Activated CD8-positive, alpha-beta memory T cell treated with anti-CD3 and anti-CD28 coated beads for 36 hours (primary cell): Measurements from ENCODE around the gene PPP4R2. TPM values are rescaled to one million over a fixed set of nuclear protein-coding genes. Genes with fewer than 3 reads are reported as not detected.

Source experiments
- CTCF ChIA-PET: fragments of 350-600 bp; sonication (Branson Sonifier 250); formaldehyde crosslinking; loops from one replicate; lab custom pipeline; 2021; ENCODE audit warnings: antibody characterized with exemption; lab: Charles Lee
- POLR2A ChIA-PET: fragments of 350-600 bp; sonication (Branson Sonifier 250); formaldehyde crosslinking; loops from one replicate; lab custom pipeline; 2021; ENCODE audit warnings: antibody characterized with exemption; lab: Charles Lee
- total RNA-seq, 2 experiments: library from RNA; stranded (reverse); gene quantifications; one replicate each; pipeline ENCODE4 v1.2.3, GENCODE V29; 2021

The PPP4R2 gene, protein sequence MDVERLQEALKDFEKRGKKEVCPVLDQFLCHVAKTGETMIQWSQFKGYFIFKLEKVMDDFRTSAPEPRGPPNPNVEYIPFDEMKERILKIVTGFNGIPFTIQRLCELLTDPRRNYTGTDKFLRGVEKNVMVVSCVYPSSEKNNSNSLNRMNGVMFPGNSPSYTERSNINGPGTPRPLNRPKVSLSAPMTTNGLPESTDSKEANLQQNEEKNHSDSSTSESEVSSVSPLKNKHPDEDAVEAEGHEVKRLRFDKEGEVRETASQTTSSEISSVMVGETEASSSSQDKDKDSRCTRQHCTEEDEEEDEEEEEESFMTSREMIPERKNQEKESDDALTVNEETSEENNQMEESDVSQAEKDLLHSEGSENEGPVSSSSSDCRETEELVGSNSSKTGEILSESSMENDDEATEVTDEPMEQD
- total RNA-seq, result 100 to 1,000 TPM; 118 to 121 TPM

DNA sequence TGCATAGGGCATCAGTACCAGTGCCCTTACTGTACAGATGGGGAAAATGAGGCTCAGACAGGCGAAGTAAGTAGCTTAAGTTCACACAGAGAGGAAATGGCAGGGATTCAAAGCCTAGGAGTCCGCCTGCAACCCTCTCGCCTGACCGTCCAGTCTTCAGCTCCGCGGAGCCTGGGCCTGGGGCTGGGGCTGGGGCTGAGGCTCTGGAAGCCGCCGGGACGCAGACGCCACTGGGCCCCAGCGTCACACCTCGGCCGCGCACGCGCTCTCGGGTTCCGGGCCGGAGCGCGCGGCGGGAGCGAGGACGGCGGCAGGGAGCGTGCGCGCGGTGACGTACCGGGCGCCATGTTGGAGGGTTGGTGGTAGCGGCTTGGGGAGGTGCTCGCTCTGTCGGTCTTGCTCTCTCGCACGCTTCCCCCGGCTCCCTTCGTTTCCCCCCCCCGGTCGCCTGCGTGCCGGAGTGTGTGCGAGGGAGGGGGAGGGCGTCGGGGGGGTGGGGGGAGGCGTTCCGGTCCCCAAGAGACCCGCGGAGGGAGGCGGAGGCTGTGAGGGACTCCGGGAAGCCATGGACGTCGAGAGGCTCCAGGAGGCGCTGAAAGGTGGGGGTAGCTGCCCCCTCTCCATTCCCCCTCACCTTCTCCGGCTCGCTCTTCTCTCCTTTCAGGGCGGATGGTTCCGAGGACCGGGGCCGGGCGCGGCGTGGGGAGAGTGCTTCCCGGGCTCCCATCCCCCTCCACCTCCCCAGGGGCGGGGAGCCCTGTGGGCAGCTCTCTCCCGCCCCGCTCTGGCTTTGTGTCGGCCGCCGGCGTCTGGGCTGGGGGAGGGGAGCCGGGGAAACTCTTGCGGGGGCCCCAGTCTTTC lies at the start of gene PPP4R2:
Gene PPP4R2, plus strand, starts transcription at position 339 of the 861 bp plus-strand sequence. Its CDS starts 227 bp downstream, at position 566.
- POLR2A ChIA-PET, result interaction anchor here (0.6 to 1.0 kb wide), 3 partner anchors 28 to 689 kb away, joined by 3 to 7 read pairs (median 4); no protein-coding TSS in a partner anchor
- CTCF ChIA-PET, result interaction anchor here (0.6 to 1.8 kb wide), 4 partner anchors 9 to 997 kb away, joined by 3 to 4 read pairs (median 3); no protein-coding TSS in a partner anchor

DNA sequence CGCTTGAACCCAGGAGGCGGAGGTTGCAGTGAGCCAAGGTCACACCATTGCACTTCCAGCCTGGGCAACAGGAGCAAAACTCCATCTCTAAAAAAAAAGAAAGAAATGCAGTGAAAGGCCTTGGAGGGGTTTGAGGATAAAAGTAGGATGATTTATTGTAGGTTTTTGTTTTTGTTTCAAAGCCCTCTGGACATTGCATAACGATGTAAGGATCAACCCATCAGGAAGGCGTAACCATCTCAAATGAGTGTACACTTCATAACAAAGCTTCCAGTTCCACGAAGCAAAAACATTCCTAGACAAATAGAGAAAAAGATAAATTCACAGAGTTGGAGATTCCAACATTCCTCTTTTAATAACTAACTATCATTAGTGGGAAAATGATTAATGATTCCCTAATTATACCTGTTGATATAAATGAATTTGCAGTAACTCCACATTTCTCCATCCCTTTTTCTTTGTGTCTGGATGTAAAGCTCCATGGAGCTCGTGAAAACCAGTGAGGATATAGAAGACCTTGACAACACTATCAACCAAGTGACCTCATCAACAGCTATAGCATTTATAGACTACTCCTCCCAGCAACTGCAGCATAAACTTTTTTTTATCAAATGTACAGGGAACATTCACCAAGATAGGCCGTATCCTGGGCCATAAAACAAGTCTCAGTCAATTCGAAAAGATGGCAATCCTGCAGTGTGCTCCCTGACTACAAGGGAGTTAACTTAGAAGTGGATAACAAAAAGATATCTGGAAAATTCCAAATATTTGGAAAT lies 48.7 kb upstream of the PPP4R2 start:
- ChIA-PET CTCF (no interaction called here), POLR2A (no interaction called here)

DNA sequence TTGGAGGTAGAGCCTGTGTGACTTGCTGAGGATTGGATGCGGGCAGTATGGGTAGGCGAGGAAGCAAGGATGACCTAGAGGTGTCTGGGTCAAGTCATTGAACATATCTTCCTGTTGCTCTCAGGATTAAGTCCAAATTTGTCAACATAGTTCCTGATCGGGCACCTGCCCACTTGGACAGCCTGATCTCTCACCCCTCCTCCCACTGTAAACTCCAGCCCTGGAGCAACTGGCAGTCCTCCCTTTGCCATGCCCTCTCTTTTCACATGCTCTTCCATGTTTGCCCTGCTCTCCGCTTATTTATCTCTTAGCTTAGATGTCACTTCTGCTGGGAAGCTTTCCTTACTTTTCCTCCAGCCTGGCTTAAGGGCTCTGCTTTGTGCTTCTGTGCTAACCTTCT lies 47.6 kb upstream of the PPP4R2 start:
- ChIA-PET POLR2A (interaction anchor here (0.6 kb wide), 1 partner anchor 106 kb away, joined by 3 read pairs; no protein-coding TSS in a partner anchor), CTCF (no interaction called here)

DNA sequence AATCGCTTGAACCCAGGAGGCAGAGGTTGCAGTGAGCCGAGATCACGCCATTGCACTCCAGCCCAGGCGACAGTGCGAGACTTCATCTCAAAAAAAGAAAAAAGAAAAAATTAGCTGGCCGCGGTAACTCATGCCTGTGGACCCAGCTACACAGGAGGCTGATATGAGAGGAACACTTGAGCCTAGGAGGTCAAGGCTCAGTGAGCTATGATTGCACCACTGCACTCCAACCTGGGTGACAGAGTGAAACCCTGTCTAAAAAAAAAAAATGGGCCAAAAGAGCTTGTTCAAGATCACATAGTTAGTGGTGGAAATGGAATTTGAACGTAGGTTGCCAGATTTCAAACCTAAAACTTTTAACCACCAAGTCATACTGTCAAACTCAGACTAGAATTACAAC lies 46.2 kb upstream of the PPP4R2 start:
- CTCF ChIA-PET, result no interaction called here
- POLR2A ChIA-PET, result no interaction called here

DNA sequence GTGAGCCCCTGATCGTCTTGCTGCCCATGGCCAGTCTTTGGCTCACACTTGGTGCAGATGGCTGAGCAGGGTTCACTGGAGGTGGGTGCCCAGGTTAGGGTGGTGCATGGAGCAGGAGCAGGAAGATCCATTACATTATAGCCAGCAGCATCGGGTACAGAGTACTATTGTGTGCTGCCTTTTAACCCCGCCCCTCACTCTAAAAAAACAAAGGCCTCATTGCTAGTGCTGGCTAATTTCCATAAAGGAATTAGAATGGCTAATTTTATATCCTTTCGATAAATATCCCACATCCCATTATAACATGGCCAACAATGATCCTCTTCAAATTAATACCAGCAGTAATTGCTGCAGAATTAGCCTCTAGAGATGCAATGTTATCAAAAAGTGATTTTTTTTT lies 45.8 kb upstream of the PPP4R2 start:
- ChIA-PET POLR2A (no interaction called here), CTCF (no interaction called here)

DNA sequence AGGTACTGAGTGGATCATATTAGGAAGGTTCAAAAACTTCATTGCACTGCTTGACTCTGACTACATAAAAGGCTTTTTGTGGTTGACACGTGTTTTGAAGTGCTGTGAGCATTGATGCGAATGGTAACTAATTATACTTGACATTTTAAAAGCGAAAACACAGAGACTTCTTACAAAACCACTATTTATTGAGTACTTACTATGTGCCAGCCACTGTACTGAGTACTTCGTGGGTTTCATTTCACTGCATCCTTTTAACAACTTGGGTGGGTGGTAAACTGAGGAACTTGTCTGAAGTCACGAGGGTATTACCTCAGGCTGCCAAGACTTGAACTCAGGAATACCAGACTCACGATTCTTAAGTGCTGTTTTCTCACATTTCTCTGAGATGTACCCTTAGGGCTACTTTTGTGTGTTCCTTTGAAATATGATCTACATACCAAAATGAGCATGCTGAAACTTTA lies 45.3 kb upstream of the PPP4R2 start:
- ChIA-PET POLR2A (no interaction called here), CTCF (no interaction called here)

DNA sequence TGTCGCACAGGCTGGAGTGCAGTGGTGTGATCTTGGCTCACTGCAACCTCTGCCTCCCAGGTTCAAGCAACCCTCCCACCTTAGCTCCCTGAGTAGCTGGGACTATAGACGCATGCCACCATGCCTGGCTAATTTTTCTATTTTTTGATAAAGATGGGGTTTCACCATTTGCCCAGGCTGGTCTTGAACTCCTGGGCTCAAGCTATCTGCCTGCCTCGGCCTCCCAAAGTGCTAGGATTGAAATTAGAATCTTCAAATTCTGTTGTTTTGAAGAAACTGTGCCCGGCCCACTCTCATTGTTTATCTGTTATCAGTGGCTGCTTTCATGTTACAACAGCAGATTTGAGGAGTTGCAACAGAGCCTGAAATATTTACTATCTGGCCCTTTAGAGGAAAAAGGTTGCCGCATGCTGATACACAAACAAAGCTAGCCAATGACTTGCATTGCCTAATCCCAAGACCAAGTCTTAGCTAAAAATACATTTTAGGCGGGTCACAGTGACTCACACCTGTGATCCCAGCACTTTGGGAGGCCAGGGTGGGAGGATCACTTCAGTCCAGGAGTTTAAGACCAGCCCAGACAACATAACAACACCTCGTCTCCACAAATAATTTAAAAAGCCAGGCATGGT lies 43.2 kb upstream of the PPP4R2 start:
- CTCF ChIA-PET, result interaction anchor here (1.1 to 1.4 kb wide), 2 partner anchors 103 to 117 kb away, joined by 3 read pairs; no protein-coding TSS in a partner anchor
- POLR2A ChIA-PET, result no interaction called here

DNA sequence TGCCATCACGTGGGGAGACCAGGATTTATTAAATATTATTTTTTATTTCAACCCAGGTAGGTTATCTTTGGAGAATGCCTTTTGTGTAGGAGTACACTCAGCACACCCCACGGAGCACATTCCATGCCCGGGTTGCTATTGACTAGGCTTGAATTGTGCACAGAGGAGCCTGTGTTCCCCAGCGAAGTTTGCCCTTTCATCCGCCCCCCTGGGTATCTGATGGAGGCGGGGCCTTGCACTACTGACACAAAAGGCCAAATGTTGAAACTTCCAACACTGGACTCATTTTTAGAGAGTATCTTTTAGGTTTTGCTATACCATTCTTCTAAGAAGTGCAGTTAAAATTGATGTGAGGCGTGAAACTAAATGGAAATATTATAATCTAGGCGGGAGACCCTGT lies 39.3 kb upstream of the PPP4R2 start:
- POLR2A ChIA-PET, result no interaction called here

DNA sequence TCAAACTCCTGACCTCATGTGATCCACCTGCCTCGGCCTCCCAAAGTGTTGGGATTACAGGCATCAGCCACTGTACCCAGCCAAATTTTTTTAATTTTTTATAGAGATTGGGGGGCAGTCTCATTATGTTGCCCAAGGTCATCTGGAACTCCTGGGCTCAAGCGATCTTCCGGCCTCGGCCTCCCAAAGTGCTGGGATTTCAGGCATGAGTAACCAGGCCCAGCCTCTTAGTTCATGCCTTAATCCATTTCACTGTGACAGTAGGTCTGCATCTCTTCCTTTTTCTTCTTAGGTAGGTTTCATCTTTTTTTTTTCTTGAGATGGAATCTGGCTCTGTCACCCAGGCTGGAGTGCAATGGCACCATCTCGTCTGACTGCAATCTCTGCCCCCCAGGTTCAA lies 37.3 kb upstream of the PPP4R2 start:
- ChIA-PET POLR2A (no interaction called here), CTCF (no interaction called here)

More for the DNA sequence above, 39.3 kb upstream of the PPP4R2 start:
- CTCF ChIA-PET, result no interaction called here

DNA sequence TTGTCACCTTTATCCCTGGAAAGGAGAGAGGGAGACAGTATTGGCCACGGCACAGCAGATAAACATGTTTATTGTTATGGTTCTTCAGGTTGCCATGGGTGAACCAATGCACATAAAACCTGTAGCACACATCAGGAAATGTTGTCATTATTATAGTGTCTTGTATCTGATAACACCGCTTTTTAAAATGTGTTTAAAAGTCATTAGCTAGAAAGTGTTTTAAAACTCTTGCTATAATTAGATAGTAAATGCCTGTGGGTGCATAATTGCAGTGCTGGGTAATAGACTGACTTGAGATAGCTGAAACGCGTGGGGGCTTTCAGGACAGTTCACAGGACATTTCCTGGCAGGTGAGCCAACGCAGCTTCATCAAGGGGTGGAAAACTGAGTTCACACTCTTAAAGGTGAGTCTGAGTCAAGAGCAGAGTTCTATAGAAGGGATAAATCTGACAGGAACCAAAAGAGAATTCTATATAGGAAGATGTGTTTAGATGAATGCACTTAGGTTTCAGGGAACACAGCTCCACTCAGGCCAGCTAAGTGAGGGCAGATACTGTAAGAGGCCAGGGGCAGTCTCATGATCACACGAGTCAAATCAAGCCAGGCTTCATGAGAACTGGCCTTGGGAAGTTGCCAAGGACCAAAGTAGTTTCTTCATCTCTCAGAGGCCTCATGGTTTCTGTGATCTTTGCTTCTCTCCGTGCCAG lies 35.6 kb upstream of the PPP4R2 start:
- CTCF ChIA-PET, result interaction anchor here (0.8 kb wide), 1 partner anchor 19 kb away, joined by 3 read pairs; no protein-coding TSS in a partner anchor
- POLR2A ChIA-PET, result no interaction called here

DNA sequence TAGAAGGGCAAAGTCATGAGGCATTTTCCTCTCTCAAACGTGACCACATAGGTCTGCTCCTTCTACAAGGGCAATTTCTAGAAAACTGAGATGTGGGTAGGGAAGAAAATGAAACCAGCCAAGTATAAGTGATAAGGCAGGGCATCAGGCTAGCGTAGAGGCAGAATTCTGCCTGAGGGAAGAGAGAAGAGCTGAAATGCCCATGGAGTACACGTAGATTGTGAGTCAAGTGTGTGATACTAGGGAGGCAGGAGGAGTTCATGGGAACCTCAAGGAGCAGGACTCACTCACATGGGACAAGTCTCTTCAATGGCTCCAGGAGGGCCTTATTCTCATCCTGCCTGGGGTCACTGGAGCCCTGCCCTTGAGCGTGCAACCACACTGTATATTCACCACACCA lies 34.9 kb upstream of the PPP4R2 start:
- POLR2A ChIA-PET, result no interaction called here
- CTCF ChIA-PET, result no interaction called here

DNA sequence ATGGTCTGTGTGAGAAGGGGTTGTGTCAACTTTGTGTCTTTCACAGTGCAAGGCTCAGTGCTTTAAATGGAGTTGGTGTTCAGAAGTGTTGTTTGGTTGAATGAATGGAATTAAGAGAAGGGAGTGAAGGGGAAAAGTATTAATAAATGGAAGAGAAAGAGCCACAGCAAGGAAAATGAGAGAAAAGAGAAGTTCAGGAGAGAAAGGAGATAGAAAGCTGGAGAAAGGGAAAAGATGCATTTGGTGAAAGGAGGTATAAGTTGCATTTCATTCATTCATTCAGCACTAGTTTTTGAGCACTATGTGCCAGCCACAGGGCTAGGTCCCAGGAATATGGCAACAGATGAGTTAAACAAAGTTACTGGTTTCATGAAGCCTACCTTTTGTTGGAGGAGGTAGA lies 34.3 kb upstream of the PPP4R2 start:
- POLR2A ChIA-PET, result interaction anchor here (0.7 kb wide), 1 partner anchor 34 kb away, joined by 3 read pairs; no protein-coding TSS in a partner anchor
- CTCF ChIA-PET, result no interaction called here

DNA sequence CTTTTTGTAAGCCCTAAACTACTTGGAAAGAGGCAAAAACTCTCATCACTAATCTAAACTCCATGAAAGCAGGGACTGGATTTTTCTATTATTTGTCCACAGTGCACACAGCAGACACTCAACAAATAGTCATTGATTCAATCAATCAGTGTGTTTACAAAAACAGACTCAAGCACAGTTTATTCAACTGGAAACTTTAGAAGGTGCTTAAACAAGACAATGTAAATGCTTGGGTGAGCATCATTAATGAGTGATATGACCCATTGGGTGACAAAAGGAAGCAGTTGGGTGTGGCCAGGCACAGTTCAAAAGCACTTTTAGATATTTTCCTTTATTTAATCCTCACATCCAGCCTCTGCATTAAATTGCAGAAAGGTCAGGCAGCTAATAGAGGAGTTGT lies 32.0 kb upstream of the PPP4R2 start:
- CTCF ChIA-PET, result no interaction called here
- POLR2A ChIA-PET, result no interaction called here

DNA sequence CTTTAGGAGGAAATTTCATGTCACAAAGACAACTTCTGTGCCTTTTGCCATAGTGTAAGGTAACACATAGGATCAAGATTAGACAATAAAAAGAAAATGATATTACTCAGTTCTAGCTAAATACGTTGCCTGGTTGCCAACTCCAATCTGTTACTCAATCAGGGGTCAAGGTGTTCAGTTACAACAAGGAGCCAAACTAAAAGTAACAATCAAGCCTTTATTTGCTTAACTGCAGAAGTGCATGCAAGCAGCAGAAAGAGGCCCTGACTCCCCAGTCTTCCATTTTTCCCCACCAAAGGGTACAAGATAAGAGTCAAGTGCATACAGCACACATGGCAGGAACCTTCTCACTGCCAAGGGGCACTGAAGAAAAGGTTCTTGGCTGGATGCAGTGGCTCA lies 28.3 kb upstream of the PPP4R2 start:
- POLR2A ChIA-PET, result no interaction called here
- CTCF ChIA-PET, result no interaction called here

DNA sequence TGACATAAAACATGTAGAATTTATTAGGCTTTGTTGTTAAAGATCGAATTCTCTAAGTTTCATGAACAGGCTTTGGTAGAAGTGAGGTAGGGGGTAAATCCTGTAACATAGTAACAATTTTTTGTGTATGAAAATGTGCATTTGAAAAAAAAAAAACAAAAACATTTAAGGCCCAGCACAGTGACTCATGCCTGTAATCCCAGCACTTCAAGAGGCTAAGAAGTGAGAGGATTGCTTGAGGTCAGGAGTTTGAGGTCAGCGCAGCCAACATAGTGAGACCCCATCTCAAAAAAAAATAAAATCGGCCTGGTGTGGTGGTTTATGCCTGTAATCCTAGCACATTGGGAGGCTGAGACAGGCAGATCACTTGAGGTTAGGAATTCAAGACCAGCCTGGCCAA lies 26.8 kb upstream of the PPP4R2 start:
- POLR2A ChIA-PET, result no interaction called here
- CTCF ChIA-PET, result no interaction called here

DNA sequence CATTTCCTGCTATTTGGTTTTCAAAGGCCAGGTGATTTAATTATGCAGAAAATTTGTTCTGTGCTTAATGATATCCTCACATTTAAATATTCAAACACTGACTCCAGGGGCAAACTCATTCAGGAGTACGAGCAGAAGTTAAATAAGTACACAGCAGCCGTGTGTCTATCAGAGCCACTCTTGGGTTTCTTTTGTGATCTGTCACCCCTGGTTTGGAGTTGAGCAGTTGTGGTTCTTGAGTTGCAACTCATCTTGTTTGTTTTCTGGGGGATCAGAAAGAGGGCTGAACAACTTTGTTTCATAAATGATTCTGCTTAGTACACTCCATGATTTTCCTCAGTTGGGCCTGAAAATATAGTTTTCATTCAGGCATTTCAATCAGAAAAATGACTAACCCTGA lies 25.7 kb upstream of the PPP4R2 start:
- CTCF ChIA-PET, result no interaction called here
- POLR2A ChIA-PET, result no interaction called here

DNA sequence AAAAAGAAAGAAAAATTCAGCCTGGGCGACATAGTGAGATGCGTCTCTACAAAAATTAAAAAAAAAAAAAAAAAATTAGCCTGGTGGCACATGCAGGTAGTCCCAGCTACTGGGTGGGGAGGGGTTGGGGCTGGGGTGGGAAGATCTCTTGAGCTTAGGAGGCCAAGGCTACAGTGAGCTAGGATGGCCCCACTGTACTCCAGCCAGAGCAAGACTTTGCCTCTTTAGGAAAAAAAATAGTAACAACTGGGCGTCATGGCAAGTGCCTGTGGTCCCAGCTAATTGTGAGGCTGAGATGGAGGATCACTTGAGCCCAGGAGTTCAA lies 23.9 kb upstream of the PPP4R2 start:
- CTCF ChIA-PET, result no interaction called here

DNA sequence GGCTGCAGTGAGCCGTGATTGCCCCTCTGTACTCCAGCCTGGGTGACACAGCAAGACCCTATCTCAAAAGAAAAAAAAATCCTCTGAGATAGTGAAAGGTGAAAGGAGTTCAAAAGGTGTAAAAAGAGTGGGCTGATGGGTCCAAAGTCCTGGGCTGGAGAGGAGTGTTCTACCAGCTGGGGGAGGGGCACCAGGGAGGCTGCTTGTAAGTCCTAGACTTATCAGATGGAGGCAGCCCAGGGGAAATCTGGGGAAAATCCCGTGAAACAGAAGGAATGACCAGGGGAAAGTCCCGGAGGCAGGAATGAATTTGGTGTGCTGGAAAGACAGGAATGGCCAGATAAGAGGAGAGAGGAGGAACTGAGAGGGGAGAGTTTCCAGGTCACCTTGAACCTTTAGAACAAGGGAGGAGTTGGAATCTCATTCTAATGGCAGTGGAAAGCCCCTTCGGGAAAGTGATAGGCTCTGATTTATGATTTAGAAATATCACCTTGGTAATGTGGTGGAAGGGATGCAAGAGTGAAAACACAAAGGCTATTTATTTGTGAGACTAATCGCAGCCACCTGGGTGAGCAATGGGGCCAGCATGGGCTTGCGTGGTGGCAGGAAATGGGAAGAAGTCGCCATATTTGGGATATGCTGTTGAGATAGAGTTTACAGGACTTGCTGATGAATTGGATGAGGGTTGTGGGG lies 23.4 kb upstream of the PPP4R2 start:
- ChIA-PET POLR2A (no interaction called here), CTCF (no interaction called here)

More for the DNA sequence above, 23.9 kb upstream of the PPP4R2 start:
- POLR2A ChIA-PET, result no interaction called here
